Cardiac septum (tissue), 1 donor: ENCODE results near the gene PHACTR1. TPM values are rescaled to one million over a fixed set of nuclear protein-coding genes. Genes with fewer than 3 reads are reported as not detected.

ENCODE experiments used
- DNase-seq: peaks from one replicate; pipeline ENCODE4 v3.0.0-alpha.2; 2020; ENCODE audit warnings: low spot score
- intact Hi-C: fragments of 100-400 bp; cut with DNase I; formaldehyde crosslinking; loops from one replicate; pipeline ENCODE4 v1.14.0; 2022
- total RNA-seq: library from RNA; stranded (reverse); fragmentation: NEBNext Ultra II Directional; extraction: Animal tissue kit (Norgen Biotek cat#: 25700); gene quantifications from one replicate; pipeline ENCODE4 v1.2.1, GENCODE V29; 2021
- donor health status: DM: no; HTN: no; CAD: no.

Gene PHACTR1
- total RNA-seq, 1 donor from 2014 or later: 26.2 TPM

- DNase-seq: no peak
- intact Hi-C loops: no loop called here
Measured at GRCh38 chr6:12842114-12842513, 125.5 kb downstream of the PHACTR1 start.

GRCh38 chr6:12842658-12843057, 126.1 kb downstream of the PHACTR1 start:
- intact Hi-C loops: no loop called here
- DNase-seq: no peak

- no peak for DNase-seq
- intact Hi-C loops: no loop called here
Measured at GRCh38 chr6:12844284-12845223, 128.0 kb downstream of the PHACTR1 start.

- no peak for DNase-seq
- intact Hi-C loops: no loop called here
Measured at GRCh38 chr6:12845224-12846004, 128.8 kb downstream of the PHACTR1 start.

- intact Hi-C loops: no loop called here
- DNase-seq: no peak
Measured at GRCh38 chr6:12848964-12849808, 132.6 kb downstream of the PHACTR1 start.

GRCh38 chr6:12849809-12850198, 133.2 kb downstream of the PHACTR1 start:
- intact Hi-C loops: no loop called here
- DNase-seq: no peak

- intact Hi-C loops: no loop called here
- no peak for DNase-seq
Measured at GRCh38 chr6:12851123-12851695, 134.6 kb downstream of the PHACTR1 start.

- intact Hi-C loops: no loop called here
- DNase-seq: no peak
Measured at GRCh38 chr6:12861603-12862002, 145.0 kb downstream of the PHACTR1 start.

GRCh38 chr6:12865117-12865516, 148.6 kb downstream of the PHACTR1 start:
- DNase-seq: no peak
- intact Hi-C loops: no loop called here

GRCh38 chr6:12865671-12866181, 149.2 kb downstream of the PHACTR1 start:
- intact Hi-C loops: no loop called here
- no peak for DNase-seq

- no peak for DNase-seq
- intact Hi-C loops: no loop called here
Measured at GRCh38 chr6:12866422-12867029, 150.0 kb downstream of the PHACTR1 start.

GRCh38 chr6:12869816-12870432, 153.4 kb downstream of the PHACTR1 start:
- intact Hi-C loops: no loop called here
- DNase-seq: no peak

- intact Hi-C loops: no loop called here
- no peak for DNase-seq
Measured at GRCh38 chr6:12873691-12874090, 157.1 kb downstream of the PHACTR1 start.

- DNase-seq: no peak
- intact Hi-C loops: no loop called here
Measured at GRCh38 chr6:12875051-12875450, 158.5 kb downstream of the PHACTR1 start.

GRCh38 chr6:12878741-12879140, 162.2 kb downstream of the PHACTR1 start:
- intact Hi-C loops: no loop called here

GRCh38 chr6:12882761-12883290, 166.3 kb downstream of the PHACTR1 start:
- DNase-seq: no peak

More at GRCh38 chr6:12878741-12879140, 162.2 kb downstream of the PHACTR1 start:
- no peak for DNase-seq

GRCh38 chr6:12884983-12885382, 168.4 kb downstream of the PHACTR1 start:
- intact Hi-C loops: no loop called here

More at GRCh38 chr6:12882761-12883290, 166.3 kb downstream of the PHACTR1 start:
- intact Hi-C loops: no loop called here

More at GRCh38 chr6:12884983-12885382, 168.4 kb downstream of the PHACTR1 start:
- DNase-seq: no peak
